Left forelimb (tissue), 1 donor: Measurements from ENCODE around the gene ZIC2.
"Not testable (repeated sequence)": the region's sequence is repeated elsewhere in the genome, so short reads cannot be mapped to it uniquely, and the experiment has no call there.

Source experiments
- DNase-seq: peaks from one replicate; pipeline ENCODE4 v3.0.0-alpha.2; 2018; ENCODE audit warnings: low spot score

Gene ZIC2

DNA sequence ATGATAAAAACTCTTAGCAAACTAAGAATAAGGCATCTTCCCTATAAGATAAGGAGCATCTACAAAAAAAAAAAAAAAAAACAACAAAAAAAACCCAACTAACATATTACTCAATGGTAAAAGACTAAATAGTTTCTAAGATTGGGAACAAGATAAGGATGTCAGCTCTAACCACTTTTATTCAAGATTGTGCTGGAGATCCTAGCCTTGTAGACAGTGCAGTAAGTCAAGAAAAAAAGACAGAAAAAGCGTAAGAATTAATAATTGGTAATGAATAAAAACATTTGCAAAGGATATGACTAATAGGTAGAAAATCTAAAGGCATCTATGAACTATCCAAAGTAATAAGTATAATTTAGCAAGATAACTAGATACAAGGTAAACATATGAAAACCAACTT is 33.0 kb downstream of the ZIC2 start:
- no peak for DNase-seq

DNA sequence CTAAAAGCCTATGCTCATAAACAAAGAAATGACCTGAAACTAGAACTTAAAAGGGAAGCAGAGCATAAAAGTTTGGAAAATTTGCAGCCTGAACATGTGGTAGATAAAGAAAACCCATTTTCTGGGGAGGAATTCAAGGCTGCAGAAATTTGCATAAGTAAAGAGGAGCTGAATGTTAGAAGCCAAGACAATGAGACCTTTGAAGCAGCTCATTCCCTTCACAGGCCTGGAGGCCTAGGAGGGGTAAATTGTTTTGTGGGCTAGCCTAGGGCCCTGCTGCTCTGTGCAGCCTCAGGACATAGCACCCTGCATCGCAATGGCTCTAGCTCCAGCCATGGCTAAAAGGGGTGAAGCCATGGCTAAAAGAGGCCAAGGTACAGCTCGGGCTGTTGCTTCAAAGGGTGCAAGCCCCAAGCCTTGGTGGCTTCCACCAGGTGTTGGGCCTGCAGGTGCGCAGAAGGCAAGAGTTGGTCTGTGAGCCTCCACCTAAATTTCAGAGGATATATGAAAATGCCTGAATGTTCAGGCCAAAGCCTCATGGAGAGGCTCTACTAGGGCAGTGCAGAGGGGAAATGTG is 38.3 kb downstream of the ZIC2 start:
- no peak for DNase-seq

DNA sequence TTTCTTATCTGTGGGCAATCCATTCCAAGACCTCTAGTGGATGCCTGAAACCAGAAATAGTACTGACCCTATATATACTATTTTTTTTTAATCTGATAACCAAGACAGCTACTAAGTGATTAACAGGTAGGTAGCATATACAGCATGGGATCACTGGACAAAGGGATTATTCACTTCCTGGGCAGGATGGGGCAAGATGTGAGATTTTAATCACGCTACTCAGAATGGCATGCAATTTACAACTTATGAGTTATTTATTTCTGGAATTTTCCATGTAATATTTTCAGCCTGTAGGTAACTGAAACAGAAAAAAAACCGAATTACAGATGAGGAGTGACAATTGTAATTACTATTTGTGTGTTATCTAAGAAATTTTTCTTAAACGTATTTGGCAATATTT is 41.2 kb downstream of the ZIC2 start:
- no peak for DNase-seq

- no peak for DNase-seq
Measured at GRCh38 chr13:100024023-100024422, 42.4 kb downstream of the ZIC2 start.

DNA sequence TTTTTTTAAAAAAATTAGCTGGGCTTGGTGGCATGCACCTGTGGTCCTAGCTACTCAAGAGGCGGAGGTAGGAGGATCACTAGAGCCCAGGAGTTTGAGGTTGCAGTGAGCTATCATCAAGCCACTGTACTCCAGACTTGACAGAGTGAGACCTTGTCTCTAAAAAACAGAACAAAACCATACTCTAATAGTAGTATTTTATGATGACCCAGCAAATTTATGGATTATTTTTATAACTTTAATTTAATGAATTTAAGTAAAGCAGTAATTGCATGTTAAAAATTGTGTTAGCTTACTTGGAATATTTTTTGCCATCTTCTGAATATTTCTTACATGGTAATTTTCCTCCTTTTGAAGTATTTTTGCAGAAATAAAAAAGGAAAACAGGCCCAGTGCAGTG is 48.3 kb downstream of the ZIC2 start:
- DNase-seq, result no peak

GRCh38 chr13:100032642-100033041 is 51.1 kb downstream of the ZIC2 start:
- DNase-seq, result not testable (repeated sequence)

GRCh38 chr13:100035936-100036335 is 54.4 kb downstream of the ZIC2 start:
- DNase-seq, result no peak
